Ovary (tissue), 9 donors: ENCODE data around the gene OPN1MW. TPM values are rescaled to one million over a fixed set of nuclear protein-coding genes. Genes with fewer than 3 reads are reported as not detected.
A peak's percentile ranks its signal among the peaks of the same experiment; 100 is the strongest.
"Not testable (repeated sequence)": the region's sequence is repeated elsewhere in the genome, so short reads cannot be mapped to it uniquely, and the experiment has no call there.

ENCODE experiments used
- DNase-seq, 5 donors: peaks; one replicate each; pipeline ENCODE4 v3.0.0-alpha.2; 2019 to 2020
- H3K27ac ChIP-seq, 2 donors: fragments of 200-600 bp; one replicate each; pipeline versions ENCODE4 v1.5.1 to v1.8.0; 2019 to 2022
- H3K27me3 ChIP-seq: fragments of 200-600 bp; one replicate; pipeline ENCODE4 v1.8.0; 2022
- H3K36me3 ChIP-seq: fragments of 200-600 bp; sonication (generic); one replicate; pipeline ENCODE4 v1.5.1; 2019
- H3K4me1 ChIP-seq: one replicate; pipeline ENCODE4 v1.8.1; 2013; ENCODE audit warnings: mild to moderate bottlenecking, moderate library complexity; ENCODE audit not compliant: insufficient read depth
- H3K4me3 ChIP-seq: fragments of 200-600 bp; sonication (generic); one replicate; pipeline ENCODE4 v1.5.1; 2017
- H3K9me3 ChIP-seq, 2 donors: fragments of 200-600 bp in 1 of 2; sonication (generic) in 1 of 2; one replicate each; pipeline versions ENCODE4 v1.5.1 to v1.8.1; 2013 to 2019; ENCODE audit warnings: mild to moderate bottlenecking in 1 of 2, moderate library complexity in 1 of 2
- WGBS, 3 donors: extraction: QIAGEN DNeasy Blood & Tissue Kit in 1 of 3; methylation state at CpG; one replicate each; pipeline versions ENCODE4 v1.1.5 to v1.1.7; 2013 to 2017; 5-methylcytosine and 5-hydroxymethylcytosine counted together
- intact Hi-C, 4 donors: fragments of 100-400 bp; cut with DNase I; formaldehyde crosslinking; loops; one replicate each; pipeline versions ENCODE4 v1.11.0 to v1.15.1; 2022 to 2023
- polyA plus RNA-seq, 2 donors: library from polyadenylated mRNA; stranded (reverse); fragments of 200-250 nt in 1 of 2; fragments of 350-450 nt in 1 of 2; fragmentation: Illumina TruSeq in 1 of 2; extraction: RNeasy Lipid Tissue Mini Kit (QIAGEN cat#74804) in 1 of 2; gene quantifications; one replicate each; pipeline ENCODE4 v1.2.3, GENCODE V29; 2013 to 2014
- total RNA-seq, 7 donors: library from RNA; depleted of rRNA in 2 of 7; stranded (reverse); fragments of >200 nt in 2 of 7; fragmentation: NEBNext Ultra II Directional in 3 of 7; extraction: Animal tissue kit (Norgen Biotek cat#: 25700) in 3 of 7; gene quantifications; one replicate each; pipeline versions ENCODE4 v1.1.0 to v1.2.4, GENCODE V29; 2016 to 2023
- donor health status: DM: no; HTN: no; CAD: no; lungs with moderate emphysema.
- donor health status: DM: no; HTN: no; CAD: no.
- donor health status: Bipolar disorder and iron deficiency.
- donor health status: DM: yes; HTN: yes; CAD: no.
- donor health status: DM: no; HTN: no; CAD: no.
- donor health status: DM: yes; HTN: yes; CAD: no.

Gene OPN1MW
- total and polyA plus RNA-seq, 9 donors, result not detected

DNA sequence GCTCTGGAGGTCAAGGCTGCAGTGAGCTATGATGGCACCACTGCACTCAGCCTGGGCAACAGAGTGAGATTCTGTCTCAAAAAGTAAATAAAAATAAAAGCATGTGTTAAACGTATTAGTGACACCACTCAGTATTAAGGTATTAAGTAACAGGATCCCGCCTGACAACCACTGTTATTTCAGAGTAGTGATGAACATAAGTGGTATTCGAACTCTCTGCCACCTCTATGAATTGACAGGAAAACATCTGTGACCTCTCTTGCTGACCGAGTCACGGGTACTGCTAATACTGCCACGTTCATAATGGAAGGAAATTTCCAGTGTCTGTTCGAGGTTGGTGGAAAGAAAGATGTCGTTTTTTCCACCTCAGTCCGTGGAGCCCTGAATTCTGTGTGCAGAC is 44.3 kb downstream of the OPN1MW start:
- H3K27me3 ChIP-seq, H3K27ac ChIP-seq, H3K4me3 ChIP-seq, intact Hi-C loops, H3K4me1 ChIP-seq, H3K36me3 ChIP-seq, H3K9me3 ChIP-seq, DNase-seq: not testable (repeated sequence)
- no CpG with 5 or more reads among the region's 9 CpGs for WGBS, 3 donors

DNA sequence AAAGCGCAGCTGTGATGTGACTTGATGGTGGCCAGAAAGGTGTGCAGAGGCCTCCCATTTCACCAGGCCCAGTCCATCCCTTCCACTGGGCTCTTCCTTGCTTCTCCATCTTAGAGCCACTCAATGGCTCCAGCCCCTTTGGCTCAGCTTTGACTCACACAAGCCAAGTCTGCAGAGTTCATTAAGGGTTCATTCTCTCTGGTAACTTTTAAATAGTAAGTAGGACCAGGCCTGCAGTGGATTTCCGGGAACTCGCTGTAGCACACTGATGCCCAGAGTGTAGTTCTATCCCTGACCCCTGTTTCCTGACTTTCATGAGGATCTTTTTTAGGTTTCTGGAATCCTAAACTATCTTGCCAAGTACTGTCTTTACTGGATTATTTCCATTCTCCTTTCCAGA is 49.0 kb downstream of the OPN1MW start:
- DNase-seq, intact Hi-C loops, H3K4me3 ChIP-seq, H3K36me3 ChIP-seq, H3K27ac ChIP-seq, H3K9me3 ChIP-seq, H3K4me1 ChIP-seq, H3K27me3 ChIP-seq: not testable (repeated sequence)
- WGBS, 3 donors, result no CpG with 5 or more reads among the region's 3 CpGs

DNA sequence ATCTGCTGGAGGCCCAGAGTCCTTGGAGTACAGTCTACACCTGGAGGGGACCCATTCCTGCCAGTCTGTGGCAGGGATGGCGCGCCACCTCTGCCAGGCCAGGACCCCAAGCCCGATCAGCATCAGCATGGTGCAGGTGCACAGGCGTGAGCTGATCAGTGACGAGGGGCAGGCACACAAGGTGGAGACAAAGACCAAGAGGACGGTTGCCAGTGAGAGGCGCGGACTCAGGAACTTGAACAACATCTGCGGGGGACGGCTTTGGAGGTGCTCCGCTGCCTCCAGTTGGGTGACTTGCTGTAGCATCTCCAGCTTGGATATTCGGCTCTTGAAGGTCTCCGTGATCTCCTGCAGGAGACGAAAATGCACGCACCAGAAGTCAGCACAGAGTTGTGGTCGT is 51.2 kb downstream of the OPN1MW start:
- intact Hi-C loops, result not testable (repeated sequence)
- WGBS, 3 donors, result no CpG with 5 or more reads among the region's 16 CpGs

GRCh38 chrX:154238939-154239559 is 56.7 kb downstream of the OPN1MW start:
- WGBS, 3 donors, result 75 to 82% methylated on average over 1 to 8 of the region's 11 CpGs; no CpG with 5 or more reads in 1 of the 3 donors

More for the DNA sequence above, 51.2 kb downstream of the OPN1MW start:
- DNase-seq, H3K9me3 ChIP-seq, H3K4me3 ChIP-seq, H3K27ac ChIP-seq, H3K4me1 ChIP-seq, H3K36me3 ChIP-seq, H3K27me3 ChIP-seq: not testable (repeated sequence)

GRCh38 chrX:154239982-154240503 is 57.6 kb downstream of the OPN1MW start:
- H3K4me1 ChIP-seq, intact Hi-C loops, H3K4me3 ChIP-seq, H3K27me3 ChIP-seq, H3K27ac ChIP-seq, H3K36me3 ChIP-seq, H3K9me3 ChIP-seq: not testable (repeated sequence)
- WGBS, 3 donors, result 77 to 83% (median 79%) methylated on average over 6 to 8 of the region's 8 CpGs
- DNase-seq, result peak in 2 of 5 donors; percentile 12 to 16

More at GRCh38 chrX:154238939-154239559, 56.7 kb downstream of the OPN1MW start:
- H3K36me3 ChIP-seq, H3K27me3 ChIP-seq, intact Hi-C loops, H3K9me3 ChIP-seq, DNase-seq, H3K4me3 ChIP-seq, H3K27ac ChIP-seq, H3K4me1 ChIP-seq: not testable (repeated sequence)

Other genes starting within 250 kb of the OPN1MW start
- 10 to 100 TPM; 36.7 to 95.5 (median 64.2) TPM for gene NAA10, start 247.6 kb upstream of the OPN1MW start, total RNA-seq
- 10 to 100 TPM; 64.9 to 87.3 TPM for gene NAA10, start 247.6 kb upstream of the OPN1MW start, polyA plus RNA-seq
- gene RENBP, start 238.0 kb upstream of the OPN1MW start, total RNA-seq, result 1 to 10 TPM in 6 of 7 donors, under 1 TPM in 1; 0.80 to 4.9 (median 2.5) TPM
- 1 to 10 TPM; 1.2 to 2.8 TPM for gene RENBP, start 238.0 kb upstream of the OPN1MW start, polyA plus RNA-seq
- 10 to 100 TPM; 26.3 to 62.5 (median 53.1) TPM for gene HCFC1, start 210.8 kb upstream of the OPN1MW start, total RNA-seq
- gene HCFC1, start 210.8 kb upstream of the OPN1MW start, polyA plus RNA-seq, result 10 to 100 TPM; 13.3 to 19.7 TPM
- gene TMEM187, start 209.8 kb upstream of the OPN1MW start, total RNA-seq, result 10 to 100 TPM in 3 of 7 donors, 1 to 10 TPM in 4; 4.4 to 11.6 (median 9.4) TPM
- gene TMEM187, start 209.8 kb upstream of the OPN1MW start, polyA plus RNA-seq, result 1 to 10 TPM; 2.6 to 9.8 TPM
- 10 to 100 TPM; 17.0 to 97.4 (median 52.6) TPM for gene IRAK1, start 162.7 kb upstream of the OPN1MW start, total RNA-seq
- gene IRAK1, start 162.7 kb upstream of the OPN1MW start, polyA plus RNA-seq, result 10 to 100 TPM; 10.5 to 25.8 TPM
- gene MECP2, start 84.9 kb upstream of the OPN1MW start, total RNA-seq, result 10 to 100 TPM; 46.4 to 91.2 (median 62.4) TPM
- 10 to 100 TPM; 26.8 to 29.6 TPM for gene MECP2, start 84.9 kb upstream of the OPN1MW start, polyA plus RNA-seq
- gene OPN1LW, start 38.4 kb upstream of the OPN1MW start, total RNA-seq, result not detected
- gene OPN1LW, start 38.4 kb upstream of the OPN1MW start, polyA plus RNA-seq, result not detected
- not detected for gene OPN1MW2, start 37.2 kb downstream of the OPN1MW start, total RNA-seq
- gene OPN1MW2, start 37.2 kb downstream of the OPN1MW start, polyA plus RNA-seq, result not detected
- gene OPN1MW3, start 75.0 kb downstream of the OPN1MW start, total RNA-seq, result not detected
- not detected for gene OPN1MW3, start 75.0 kb downstream of the OPN1MW start, polyA plus RNA-seq
- gene TEX28, start 112.5 kb downstream of the OPN1MW start, total RNA-seq, result not detected
- gene TEX28, start 112.5 kb downstream of the OPN1MW start, polyA plus RNA-seq, result not detected
- under 1 TPM in 4 of 7 donors, not detected in 3; 0.12 to 0.36 (median 0.23) TPM for gene TKTL1, start 113.2 kb downstream of the OPN1MW start, total RNA-seq
- under 1 TPM; 0.38 to 0.91 TPM for gene TKTL1, start 113.2 kb downstream of the OPN1MW start, polyA plus RNA-seq
- 1,000 to 10,000 TPM in 4 of 7 donors, 100 to 1,000 TPM in 3; 327 to 2,249 (median 1,321) TPM for gene FLNA, start 192.0 kb downstream of the OPN1MW start, total RNA-seq
- gene FLNA, start 192.0 kb downstream of the OPN1MW start, polyA plus RNA-seq, result 100 to 1,000 TPM; 378 to 647 TPM
- gene EMD, start 196.7 kb downstream of the OPN1MW start, total RNA-seq, result 100 to 1,000 TPM in 5 of 7 donors, 10 to 100 TPM in 2; 40.5 to 158 (median 107) TPM
- 100 to 1,000 TPM in 1 of 2 donors, 10 to 100 TPM in 1; 55.1 to 146 TPM for gene EMD, start 196.7 kb downstream of the OPN1MW start, polyA plus RNA-seq
- over 10,000 TPM in 1 of 7 donors, 1,000 to 10,000 TPM in 6; 6,380 to 12,508 (median 7,126) TPM for gene RPL10, start 215.8 kb downstream of the OPN1MW start, total RNA-seq
- gene RPL10, start 215.8 kb downstream of the OPN1MW start, polyA plus RNA-seq, result over 10,000 TPM in 1 of 2 donors, 1,000 to 10,000 TPM in 1; 4,233 to 12,949 TPM
- 10 to 100 TPM; 11.9 to 21.4 (median 18.1) TPM for gene DNASE1L1, start 226.7 kb downstream of the OPN1MW start, total RNA-seq
- gene DNASE1L1, start 226.7 kb downstream of the OPN1MW start, polyA plus RNA-seq, result 10 to 100 TPM; 13.0 to 16.1 TPM
- 10 to 100 TPM; 31.3 to 62.1 (median 37.9) TPM for gene TAFAZZIN, start 228.9 kb downstream of the OPN1MW start, total RNA-seq
- 10 to 100 TPM in 1 of 2 donors, 1 to 10 TPM in 1; 7.9 to 33.1 TPM for gene TAFAZZIN, start 228.9 kb downstream of the OPN1MW start, polyA plus RNA-seq
- gene ATP6AP1, start 246.1 kb downstream of the OPN1MW start, total RNA-seq, result 10 to 100 TPM; 29.6 to 75.9 (median 58.1) TPM
- gene ATP6AP1, start 246.1 kb downstream of the OPN1MW start, polyA plus RNA-seq, result 10 to 100 TPM; 75.2 to 77.8 TPM